Testis (tissue), 2 donors: ENCODE results near the gene ANKRD45.

Experiments
- POLR2A ChIP-seq: fragments of 450-650 bp; IDR thresholded peaks from one replicate; pipeline ENCODE4 v1.6.1; 2017; ENCODE audit warnings: antibody characterized with exemption, mild to moderate bottlenecking, moderate library complexity
- TF ChIP-seq, protein P1 (sequence below), 3 experiments: fragments of 450-650 bp in 2 of 3; fragments of 200-600 bp in 1 of 3; sonication (generic) in 1 of 3; IDR thresholded peaks; one replicate each; pipeline ENCODE4 v1.5.1; 2016 to 2019; ENCODE audit warnings: antibody characterized with exemption in 3 of 3, mild to moderate bottlenecking in 2 of 3, moderate library complexity in 1 of 3

DNA sequence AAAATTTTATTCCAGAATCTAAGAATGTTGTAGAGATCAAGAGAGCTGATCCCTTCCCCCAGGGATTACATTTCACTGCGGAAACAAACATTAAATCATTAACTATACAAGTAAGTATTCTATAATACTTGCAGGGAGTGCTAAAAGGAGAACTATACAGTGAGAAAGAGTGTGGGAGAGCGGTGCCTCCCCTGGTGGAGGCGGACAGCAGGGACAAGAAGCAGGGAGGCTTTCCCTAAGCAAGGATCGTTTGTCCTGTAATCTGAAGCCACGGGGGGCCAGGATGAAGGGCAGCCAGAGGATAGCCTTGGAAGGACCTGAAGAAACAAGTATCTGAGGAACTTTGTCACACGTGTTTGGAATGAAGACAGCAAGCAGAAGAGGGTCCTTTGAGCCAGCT is 106.8 kb downstream of the ANKRD45 start:
- TF ChIP-seq POLR2A = no peak
- TF ChIP-seq, protein P1, sequence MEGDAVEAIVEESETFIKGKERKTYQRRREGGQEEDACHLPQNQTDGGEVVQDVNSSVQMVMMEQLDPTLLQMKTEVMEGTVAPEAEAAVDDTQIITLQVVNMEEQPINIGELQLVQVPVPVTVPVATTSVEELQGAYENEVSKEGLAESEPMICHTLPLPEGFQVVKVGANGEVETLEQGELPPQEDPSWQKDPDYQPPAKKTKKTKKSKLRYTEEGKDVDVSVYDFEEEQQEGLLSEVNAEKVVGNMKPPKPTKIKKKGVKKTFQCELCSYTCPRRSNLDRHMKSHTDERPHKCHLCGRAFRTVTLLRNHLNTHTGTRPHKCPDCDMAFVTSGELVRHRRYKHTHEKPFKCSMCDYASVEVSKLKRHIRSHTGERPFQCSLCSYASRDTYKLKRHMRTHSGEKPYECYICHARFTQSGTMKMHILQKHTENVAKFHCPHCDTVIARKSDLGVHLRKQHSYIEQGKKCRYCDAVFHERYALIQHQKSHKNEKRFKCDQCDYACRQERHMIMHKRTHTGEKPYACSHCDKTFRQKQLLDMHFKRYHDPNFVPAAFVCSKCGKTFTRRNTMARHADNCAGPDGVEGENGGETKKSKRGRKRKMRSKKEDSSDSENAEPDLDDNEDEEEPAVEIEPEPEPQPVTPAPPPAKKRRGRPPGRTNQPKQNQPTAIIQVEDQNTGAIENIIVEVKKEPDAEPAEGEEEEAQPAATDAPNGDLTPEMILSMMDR (IDR thresholded peaks at IDR 0.05) = no peak
